Left ventricle myocardium inferior (tissue), 1 donor: ENCODE measurements around the gene AMBRA1. TPM values are rescaled to one million over a fixed set of nuclear protein-coding genes. Genes with fewer than 3 reads are reported as not detected.
A peak's percentile ranks its signal among the peaks of the same experiment; 100 is the strongest.

Experiments
- DNase-seq: peaks from one replicate; pipeline ENCODE4 v3.0.0-alpha.2; 2020
- H3K27ac ChIP-seq: fragments of 200-600 bp; replicated peaks from 2 replicates; pipeline ENCODE4 v1.8.0; 2021
- H3K27me3 ChIP-seq: fragments of 200-600 bp; 2 replicates; pipeline ENCODE4 v1.8.0; 2021; ENCODE audit warnings: low read depth
- H3K36me3 ChIP-seq: fragments of 200-600 bp; 2 replicates; pipeline ENCODE4 v1.8.0; 2021
- H3K4me1 ChIP-seq: fragments of 200-600 bp; 2 replicates; pipeline ENCODE4 v1.8.0; 2021
- H3K4me3 ChIP-seq: fragments of 200-600 bp; 2 replicates; pipeline ENCODE4 v1.8.0; 2021; ENCODE audit warnings: mild to moderate bottlenecking, moderate library complexity
- H3K9me3 ChIP-seq: fragments of 200-600 bp; replicated peaks from 2 replicates; pipeline ENCODE4 v1.8.0; 2021
- intact Hi-C: fragments of 100-400 bp; cut with micrococcal nuclease; formaldehyde crosslinking; loops from one replicate; pipeline ENCODE4 v1.11.0; 2022
- total RNA-seq: library from RNA; stranded (reverse); fragmentation: NEBNext Ultra II Directional; extraction: Animal tissue kit (Norgen Biotek cat#: 25700); gene quantifications from one replicate; pipeline ENCODE4 v1.2.1, GENCODE V29; 2021
- TF ChIP-seq, protein P1 (sequence below): fragments of 200-600 bp; IDR thresholded peaks from 2 replicates; pipeline ENCODE4 v1.8.0; 2021; ENCODE audit warnings: antibody characterized with exemption, mild to moderate bottlenecking, borderline replicate concordance
- donor health status: DM: no; HTN: yes; CAD: no; lungs with severe emphysema.

Gene AMBRA1
- total RNA-seq, 1 donor from 2014 or later = 14.2 TPM

DNA sequence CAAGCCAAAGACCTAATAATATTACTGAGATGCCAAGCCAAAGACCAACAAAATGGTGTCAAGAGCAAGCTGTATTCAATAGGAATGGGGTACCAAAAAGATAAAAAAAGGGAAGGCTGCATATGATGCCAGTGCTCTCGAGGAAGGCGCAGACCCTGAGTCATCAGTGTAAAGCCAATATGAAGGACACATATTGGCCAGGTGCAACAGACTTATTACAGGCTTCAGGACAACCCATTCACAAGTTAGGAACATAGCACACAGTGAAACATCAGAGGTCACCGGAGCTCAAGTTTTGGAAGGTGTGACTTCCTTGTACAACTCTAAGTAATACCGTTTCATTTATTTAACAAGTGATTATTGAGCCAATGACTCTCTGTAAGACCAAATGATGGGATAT is 58.1 kb downstream of the AMBRA1 start:
- no peaks in the 10 kb centered on the region for H3K27me3 ChIP-seq
- no peak overlapping the region for H3K4me3 ChIP-seq
- no peak for DNase-seq
- peaks cover 53% of the 10 kb centered on the region for H3K4me1 ChIP-seq
- H3K27ac ChIP-seq = no peak overlapping the region
- TF ChIP-seq, protein P1, sequence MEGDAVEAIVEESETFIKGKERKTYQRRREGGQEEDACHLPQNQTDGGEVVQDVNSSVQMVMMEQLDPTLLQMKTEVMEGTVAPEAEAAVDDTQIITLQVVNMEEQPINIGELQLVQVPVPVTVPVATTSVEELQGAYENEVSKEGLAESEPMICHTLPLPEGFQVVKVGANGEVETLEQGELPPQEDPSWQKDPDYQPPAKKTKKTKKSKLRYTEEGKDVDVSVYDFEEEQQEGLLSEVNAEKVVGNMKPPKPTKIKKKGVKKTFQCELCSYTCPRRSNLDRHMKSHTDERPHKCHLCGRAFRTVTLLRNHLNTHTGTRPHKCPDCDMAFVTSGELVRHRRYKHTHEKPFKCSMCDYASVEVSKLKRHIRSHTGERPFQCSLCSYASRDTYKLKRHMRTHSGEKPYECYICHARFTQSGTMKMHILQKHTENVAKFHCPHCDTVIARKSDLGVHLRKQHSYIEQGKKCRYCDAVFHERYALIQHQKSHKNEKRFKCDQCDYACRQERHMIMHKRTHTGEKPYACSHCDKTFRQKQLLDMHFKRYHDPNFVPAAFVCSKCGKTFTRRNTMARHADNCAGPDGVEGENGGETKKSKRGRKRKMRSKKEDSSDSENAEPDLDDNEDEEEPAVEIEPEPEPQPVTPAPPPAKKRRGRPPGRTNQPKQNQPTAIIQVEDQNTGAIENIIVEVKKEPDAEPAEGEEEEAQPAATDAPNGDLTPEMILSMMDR = no peak
- H3K36me3 ChIP-seq = peaks cover 2% of the 10 kb centered on the region
- intact Hi-C loops = loop anchor here (5.0 kb wide), 1 partner anchor 148 kb away; no protein-coding TSS in a partner anchor
- H3K9me3 ChIP-seq = no peaks in the 10 kb centered on the region

DNA sequence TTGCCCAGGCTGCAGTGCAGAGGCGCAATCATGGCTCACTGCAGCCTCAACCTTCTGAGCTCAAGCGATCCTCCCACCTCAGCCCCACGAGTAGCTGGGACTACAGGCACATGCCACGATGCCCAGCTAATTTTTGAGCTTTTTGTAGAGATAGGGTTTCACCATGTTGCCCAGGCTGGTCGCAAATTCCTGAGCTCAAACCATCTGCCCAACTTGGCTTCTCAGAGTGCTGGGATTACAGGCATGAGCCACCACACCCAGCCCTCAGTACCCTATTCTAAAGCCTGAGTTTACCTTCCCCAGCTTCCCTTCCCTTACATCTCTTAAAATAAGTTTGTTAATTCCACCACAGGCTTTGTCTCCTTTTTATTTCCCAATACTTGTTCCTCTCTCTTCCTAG is 59.1 kb downstream of the AMBRA1 start:
- Histone ChIP-seq H3K36me3 (no peaks in the 10 kb centered on the region), H3K4me3 (no peak overlapping the region), H3K27me3 (no peaks in the 10 kb centered on the region), H3K27ac (no peak overlapping the region), H3K9me3 (no peaks in the 10 kb centered on the region), H3K4me1 (peaks cover 55% of the 10 kb centered on the region)
- intact Hi-C loops = loop anchor here (5.0 kb wide), 1 partner anchor 147 kb away; no protein-coding TSS in a partner anchor
- TF ChIP-seq, protein P1 = no peak
- no peak for DNase-seq

DNA sequence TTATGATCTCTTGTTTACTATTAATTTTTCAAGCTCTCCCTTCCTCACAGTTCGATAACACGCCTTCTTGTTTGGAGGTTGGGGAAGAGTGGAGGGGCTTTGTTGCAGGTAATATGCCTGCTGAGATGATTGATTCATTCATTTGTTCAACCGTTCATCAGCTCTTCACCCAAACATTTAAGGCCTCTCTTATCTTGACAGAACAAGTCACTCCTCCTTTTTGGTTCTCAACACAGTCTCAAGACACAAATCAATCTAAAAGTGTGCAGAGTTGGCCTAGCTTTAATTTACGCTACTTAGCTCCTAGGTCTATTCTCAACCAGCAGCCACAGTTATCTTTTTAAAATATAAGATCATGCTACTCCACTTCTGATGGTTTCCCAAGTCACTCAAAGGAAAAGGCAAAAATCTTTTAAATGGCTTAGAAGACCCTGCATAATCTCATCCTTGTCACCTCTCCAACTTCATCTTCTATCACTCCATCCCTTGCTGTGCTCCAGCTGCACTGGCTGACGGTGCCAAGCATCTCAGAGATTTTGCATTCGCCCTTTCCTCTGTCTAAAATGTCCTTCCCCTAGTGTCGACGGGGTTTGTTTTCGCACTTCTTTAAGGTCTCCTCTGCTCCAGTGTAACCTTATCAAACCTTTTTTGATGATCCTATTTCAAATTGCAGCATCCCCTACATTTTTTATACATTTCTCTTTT is 60.3 kb downstream of the AMBRA1 start:
- DNase-seq = no peak
- intact Hi-C loops = no loop called here
- Histone ChIP-seq H3K36me3 (no peaks in the 10 kb centered on the region), H3K9me3 (no peaks in the 10 kb centered on the region), H3K27me3 (no peaks in the 10 kb centered on the region), H3K4me3 (no peak overlapping the region), H3K4me1 (peaks cover 66% of the 10 kb centered on the region), H3K27ac (no peak overlapping the region)
- TF ChIP-seq, protein P1 = no peak

DNA sequence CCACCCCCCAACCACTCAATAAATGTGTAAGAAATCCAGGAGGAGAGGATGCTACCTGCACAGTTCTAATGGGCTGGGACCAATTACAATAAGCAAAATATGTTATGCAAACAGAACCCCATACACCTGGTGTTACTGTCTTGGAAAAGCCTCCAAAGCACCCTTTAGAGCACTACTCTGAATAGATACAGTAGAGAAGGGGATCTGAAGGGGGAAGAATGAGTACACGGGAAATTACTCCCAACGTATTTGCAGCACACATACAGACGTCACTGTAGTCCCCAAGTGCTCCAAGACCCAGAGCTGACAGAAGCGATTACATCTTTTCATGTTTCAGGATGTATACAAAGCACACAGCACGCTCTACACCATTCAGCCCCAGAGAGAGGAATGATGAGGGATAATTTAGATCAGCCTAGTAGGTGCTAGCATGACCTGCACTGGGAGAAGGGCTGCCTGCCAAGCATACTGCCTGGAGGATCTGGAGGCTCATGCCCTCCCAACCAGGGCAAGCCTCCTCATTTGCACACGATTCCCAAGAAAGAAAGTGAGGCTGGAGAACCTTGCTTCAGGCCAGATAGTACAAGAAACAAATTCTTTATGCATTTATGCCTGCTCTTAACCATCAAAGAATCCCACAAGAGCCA is 63.8 kb downstream of the AMBRA1 start:
- H3K9me3 ChIP-seq = peaks cover 13% of the 10 kb centered on the region
- H3K4me3 ChIP-seq = no peak overlapping the region
- intact Hi-C loops = no loop called here
- peaks cover 48% of the 10 kb centered on the region for H3K4me1 ChIP-seq
- TF ChIP-seq, protein P1 = no peak
- no peak overlapping the region for H3K27ac ChIP-seq
- DNase-seq = no peak
- H3K36me3 ChIP-seq = no peaks in the 10 kb centered on the region
- no peaks in the 10 kb centered on the region for H3K27me3 ChIP-seq

DNA sequence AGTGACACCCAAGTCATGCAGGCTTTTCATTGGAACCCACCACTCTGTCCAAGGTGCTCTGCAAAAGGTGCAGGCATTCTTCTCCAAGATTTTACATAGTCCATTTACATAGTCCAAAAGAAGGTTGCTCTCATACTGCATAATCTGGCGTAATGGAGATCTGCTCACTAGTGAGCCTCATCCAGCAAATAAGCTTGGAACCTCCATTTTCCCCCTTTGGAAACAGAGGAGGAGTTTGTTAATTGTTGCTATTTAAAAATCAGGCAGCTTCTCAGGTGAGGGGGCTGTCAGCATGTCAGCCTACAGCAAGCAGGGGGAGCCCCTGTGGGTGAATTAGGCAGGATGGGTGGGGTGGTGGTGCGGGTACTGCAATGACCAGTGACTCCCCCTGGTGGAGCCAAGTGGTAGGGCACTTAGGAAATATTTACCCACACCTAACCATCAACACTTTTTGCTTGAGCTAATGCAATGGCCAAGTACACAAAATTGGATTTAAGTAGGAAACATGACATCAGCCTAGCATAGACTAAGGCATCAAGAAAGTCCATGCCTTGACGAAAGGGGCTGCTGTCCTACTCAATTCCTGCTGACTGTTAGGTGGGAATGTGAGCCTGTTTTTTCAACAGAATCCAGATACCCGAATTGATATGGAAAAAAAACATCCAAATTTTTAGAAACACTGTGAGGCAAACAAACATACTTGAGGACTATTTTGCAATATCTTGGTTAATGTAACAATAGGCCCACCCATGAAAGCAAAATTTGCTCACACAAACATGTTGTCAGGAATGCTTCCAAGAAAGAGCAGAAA is 64.5 kb downstream of the AMBRA1 start:
- DNase-seq = peak; percentile 53
- H3K36me3 ChIP-seq = no peaks in the 10 kb centered on the region
- H3K27ac ChIP-seq = peak overlapping the region; percentile 41
- H3K4me3 ChIP-seq = no peak overlapping the region
- no peaks in the 10 kb centered on the region for H3K27me3 ChIP-seq
- intact Hi-C loops = no loop called here
- TF ChIP-seq, protein P1 = peak; percentile 92
- H3K4me1 ChIP-seq = peaks cover 55% of the 10 kb centered on the region
- peaks cover 13% of the 10 kb centered on the region for H3K9me3 ChIP-seq
